Measurements from ENCODE around the gene TNS3.

- peak in 2 of 3 donors; percentile 49 to 72 for TF ChIP-seq POLR2AphosphoS5 (IDR thresholded peaks at IDR 0.05)
- TF ChIP-seq CTCF (IDR thresholded peaks at IDR 0.05 in 8 of 11, conservative IDR thresholded peaks at IDR 0.05 in 3 of 11): no peak
Observed at GRCh38 chr7:47327698-47328391, 254.1 kb downstream of the TNS3 start.

All from spleen (tissue), 7 donors.